Left lung (tissue), 10 donors: Measurements from ENCODE around the gene LRRC70. TPM values are rescaled to one million over a fixed set of nuclear protein-coding genes. Genes with fewer than 3 reads are reported as not detected.

Experiments used
- ATAC-seq: fragments of 200-7000 bp; cut with Tn5 transposase; one replicate; pipeline ENCODE4 v1.9.1; 2020; ENCODE audit warnings: moderate library complexity
- DNase-seq, 4 donors: peaks; one replicate each; pipeline ENCODE4 v3.0.0-alpha.2; 2013 to 2020
- H3K27ac ChIP-seq, 2 donors: fragments of 200-600 bp; sonication (generic) in 1 of 2; one replicate each; pipeline versions ENCODE4 v1.5.0 to v1.8.0; 2020 to 2021
- H3K27me3 ChIP-seq, 2 donors: fragments of 200-600 bp; sonication (generic) in 1 of 2; one replicate each; pipeline versions ENCODE4 v1.5.0 to v1.8.0; 2020 to 2021
- H3K36me3 ChIP-seq, 2 donors: fragments of 200-600 bp; sonication (generic) in 1 of 2; one replicate each; pipeline versions ENCODE4 v1.5.0 to v1.8.0; 2020 to 2021
- H3K4me1 ChIP-seq, 2 donors: fragments of 200-600 bp; one replicate each; pipeline ENCODE4 v1.8.0; 2021
- H3K4me3 ChIP-seq, 2 donors: fragments of 200-600 bp; sonication (generic) in 1 of 2; one replicate each; pipeline versions ENCODE4 v1.5.0 to v1.8.0; 2020 to 2021; ENCODE audit warnings: mild to moderate bottlenecking in 1 of 2
- H3K9me3 ChIP-seq, 2 donors: fragments of 200-600 bp; sonication (generic) in 1 of 2; one replicate each; pipeline versions ENCODE4 v1.5.0 to v1.8.0; 2020 to 2021
- CTCF ChIP-seq, 2 donors: fragments of 200-600 bp; sonication (generic) in 1 of 2; IDR thresholded peaks; one replicate each; pipeline versions ENCODE4 v1.5.0 to v1.8.0; 2021; ENCODE audit warnings: antibody characterized with exemption in 2 of 2
- intact Hi-C, 2 donors: fragments of 100-400 bp; cut with DNase I; formaldehyde crosslinking; loops; one replicate each; pipeline versions ENCODE4 v1.11.2 to v1.14.2; 2022
- polyA plus RNA-seq, 6 donors: library from polyadenylated mRNA; unstranded; fragments of 120-200 nt; gene quantifications; one replicate each; pipeline ENCODE4 v1.2.1, GENCODE V29; 2013; ENCODE audit not compliant: insufficient read length in 6 of 6
- total RNA-seq, 2 donors: library from RNA; stranded (reverse); fragmentation: NEBNext Ultra II Directional; extraction: Animal tissue kit (Norgen Biotek cat#: 25700); gene quantifications; one replicate each; pipeline ENCODE4 v1.2.1, GENCODE V29; 2021
- donor health status: DM: no; HTN: yes; CAD: no.
- donor health status: DM: no; HTN: no; CAD: no.

Gene LRRC70
- total and polyA plus RNA-seq, 8 donors, result 1.1 to 11.8 (median 7.7) TPM

GRCh38 chr5:62597314-62597713 lies 18.7 kb downstream of the LRRC70 start:
- TF ChIP-seq CTCF (IDR thresholded peaks at IDR 0.05), result no peak
- no peaks in the 10 kb centered on the region for H3K9me3 ChIP-seq
- H3K36me3 ChIP-seq, result peaks cover 0 to 3% of the 10 kb centered on the region in 2 donors
- no peaks in the 10 kb centered on the region for H3K27me3 ChIP-seq
- H3K4me3 ChIP-seq, result no peak overlapping the region
- no peaks in the 10 kb centered on the region for H3K4me1 ChIP-seq
- no peak overlapping the region for H3K27ac ChIP-seq
- ATAC-seq (no peak), DNase-seq (no peak)
- intact Hi-C loops, result no loop called here

GRCh38 chr5:62600560-62601252 lies 22.1 kb downstream of the LRRC70 start:
- intact Hi-C loops, result no loop called here
- Histone ChIP-seq H3K27ac (no peak overlapping the region), H3K27me3 (no peaks in the 10 kb centered on the region), H3K4me3 (no peak overlapping the region), H3K9me3 (no peaks in the 10 kb centered on the region), H3K4me1 (no peaks in the 10 kb centered on the region), H3K36me3 (peaks cover 0 to 13% of the 10 kb centered on the region in 2 donors)
- ATAC-seq (peak; percentile 87), DNase-seq (no peak)
- TF ChIP-seq CTCF (IDR thresholded peaks at IDR 0.05), result no peak

GRCh38 chr5:62603934-62604333 lies 25.3 kb downstream of the LRRC70 start:
- intact Hi-C loops, result no loop called here
- Histone ChIP-seq H3K27me3 (no peaks in the 10 kb centered on the region), H3K4me1 (no peaks in the 10 kb centered on the region), H3K4me3 (no peak overlapping the region), H3K27ac (no peak overlapping the region), H3K9me3 (no peaks in the 10 kb centered on the region), H3K36me3 (peaks cover 0 to 13% of the 10 kb centered on the region in 2 donors)
- ATAC-seq (no peak), DNase-seq (no peak)
- TF ChIP-seq CTCF (IDR thresholded peaks at IDR 0.05), result no peak

- Histone ChIP-seq H3K4me3 (no peak overlapping the region), H3K27me3 (no peaks in the 10 kb centered on the region), H3K27ac (no peak overlapping the region), H3K9me3 (no peaks in the 10 kb centered on the region), H3K36me3 (peaks cover 0 to 21% of the 10 kb centered on the region in 2 donors), H3K4me1 (no peaks in the 10 kb centered on the region)
- intact Hi-C loops, result no loop called here
- no peak for TF ChIP-seq CTCF (IDR thresholded peaks at IDR 0.05)
- ATAC-seq (no peak), DNase-seq (no peak)
Observed at GRCh38 chr5:62605638-62606037, 27.0 kb downstream of the LRRC70 start.

GRCh38 chr5:62606878-62607277 lies 28.3 kb downstream of the LRRC70 start:
- Histone ChIP-seq H3K9me3 (no peaks in the 10 kb centered on the region), H3K36me3 (peaks cover 0 to 21% of the 10 kb centered on the region in 2 donors), H3K4me3 (no peak overlapping the region), H3K4me1 (no peaks in the 10 kb centered on the region), H3K27ac (no peak overlapping the region), H3K27me3 (no peaks in the 10 kb centered on the region)
- intact Hi-C loops, result no loop called here
- DNase-seq (no peak), ATAC-seq (no peak)
- TF ChIP-seq CTCF (IDR thresholded peaks at IDR 0.05), result no peak
